Osteoblast (primary cell): ENCODE results near the gene KRTAP19-5. TPM values are rescaled to one million over a fixed set of nuclear protein-coding genes. Genes with fewer than 3 reads are reported as not detected.
"Not testable (repeated sequence)": the region's sequence is repeated elsewhere in the genome, so short reads cannot be mapped to it uniquely, and the experiment has no call there.

Experiments used
- DNase-seq: peaks from one replicate; pipeline ENCODE4 v3.0.0; 2011; ENCODE audit warnings: low spot score, mixed read lengths; ENCODE audit not compliant: insufficient read length; ENCODE audit errors: missing footprints
- H2AFZ ChIP-seq: 2 replicates; pipeline ENCODE4 v1.6.0; 2011; ENCODE audit warnings: mild to moderate bottlenecking, low read length
- H3K27ac ChIP-seq: 2 replicates; pipeline ENCODE4 v1.5.1; 2011; ENCODE audit warnings: mild to moderate bottlenecking, low read depth, low read length, moderate library complexity
- H3K27me3 ChIP-seq: 2 replicates; pipeline ENCODE4 v1.6.0; 2012; ENCODE audit warnings: mild to moderate bottlenecking, control low read depth, inconsistent platforms, low read length, moderate library complexity; ENCODE audit not compliant: insufficient read depth
- H3K36me3 ChIP-seq: 2 replicates; pipeline ENCODE4 v1.5.1; 2011; ENCODE audit warnings: mild to moderate bottlenecking, low read length, control low read depth, moderate library complexity; ENCODE audit not compliant: insufficient read depth
- H3K4me1 ChIP-seq: 2 replicates; pipeline ENCODE4 v1.5.1; 2011; ENCODE audit warnings: mild to moderate bottlenecking, low read length, control low read depth, moderate library complexity; ENCODE audit not compliant: insufficient read depth
- H3K4me2 ChIP-seq: 2 replicates; pipeline ENCODE4 v1.6.0; 2011; ENCODE audit warnings: mild to moderate bottlenecking, low read length; ENCODE audit not compliant: insufficient read depth
- H3K4me3 ChIP-seq: fragments of 200-600 bp; sonication (generic); 3 replicates; pipeline ENCODE4 v1.5.1; 2012; ENCODE audit warnings: mild to moderate bottlenecking, low read length, inconsistent platforms; ENCODE audit not compliant: insufficient read depth
- H3K79me2 ChIP-seq: 2 replicates; pipeline ENCODE4 v1.6.0; 2012; ENCODE audit warnings: mild to moderate bottlenecking, low read length, control low read depth, inconsistent platforms; ENCODE audit not compliant: insufficient read depth
- H3K9me3 ChIP-seq: 2 replicates; pipeline ENCODE4 v1.5.1; 2011; ENCODE audit warnings: low read depth, low read length, control low read depth
- H4K20me1 ChIP-seq: 2 replicates; pipeline ENCODE4 v1.6.0; 2012; ENCODE audit warnings: mild to moderate bottlenecking, low read length, control low read depth; ENCODE audit not compliant: insufficient read depth
- CTCF ChIP-seq: IDR thresholded peaks from 2 replicates; pipeline ENCODE4 v1.5.1; 2011; ENCODE audit warnings: mild to moderate bottlenecking, low read depth, low read length, moderate library complexity; ENCODE audit errors: extremely low read depth
- total RNA-seq: library from RNA; depleted of rRNA; stranded (reverse); fragments of >200 nt; gene quantifications from 2 replicates; pipeline ENCODE4 v1.2.3, GENCODE V29; 2012

KRTAP19-5 gene
- total RNA-seq = not detected in 2 replicates

GRCh38 chr21:30502041-30502440 is at the start of gene KRTAP19-5:
Gene KRTAP19-5, minus strand, starts transcription at chr21:30502141. Its CDS starts 51 bp downstream, at chr21:30502090.
- H3K27ac ChIP-seq = no peak within 1 kb of the TSS
- no peak within 1 kb of the TSS for H3K4me2 ChIP-seq
- no peak within 1 kb of the TSS for H2AFZ ChIP-seq
- H3K27me3 ChIP-seq = no peaks in the 10 kb centered on the region
- H3K36me3 ChIP-seq = no peaks in the 10 kb centered on the region
- H4K20me1 ChIP-seq = no peaks in the 10 kb centered on the region
- H3K4me1 ChIP-seq = no peaks in the 10 kb centered on the region
- peaks cover 4% of the 10 kb centered on the region for H3K9me3 ChIP-seq
- DNase-seq = no peak
- H3K79me2 ChIP-seq = no peaks in the 10 kb centered on the region
- H3K4me3 ChIP-seq = no peak within 1 kb of the TSS
- TF ChIP-seq CTCF = no peak

- no peak for DNase-seq
- Histone ChIP-seq H3K79me2 (no peaks in the 10 kb centered on the region), H3K27me3 (no peaks in the 10 kb centered on the region), H3K4me2 (no peak within 1 kb of the TSS), H2AFZ (no peak within 1 kb of the TSS), H3K27ac (no peak within 1 kb of the TSS), H3K4me3 (no peak within 1 kb of the TSS), H4K20me1 (no peaks in the 10 kb centered on the region), H3K9me3 (no peaks in the 10 kb centered on the region), H3K4me1 (no peaks in the 10 kb centered on the region), H3K36me3 (no peaks in the 10 kb centered on the region)
- no peak for TF ChIP-seq CTCF
These were observed 39.8 kb upstream of the KRTAP19-5 start, which contains the start of gene KRTAP19-6 for GRCh38 chr21:30541764-30542163. Gene KRTAP19-6, minus strand, starts transcription at chr21:30541864. Its CDS starts 31 bp downstream, at chr21:30541833.

GRCh38 chr21:30518876-30519275 is 16.9 kb upstream of the KRTAP19-5 start:
- no peaks in the 10 kb centered on the region for H3K27me3 ChIP-seq
- TF ChIP-seq CTCF = no peak
- no peaks in the 10 kb centered on the region for H3K4me1 ChIP-seq
- no peaks in the 10 kb centered on the region for H3K79me2 ChIP-seq
- H3K36me3 ChIP-seq = no peaks in the 10 kb centered on the region
- no peaks in the 10 kb centered on the region for H3K9me3 ChIP-seq
- H3K4me2 ChIP-seq = no peak overlapping the region
- no peak overlapping the region for H3K4me3 ChIP-seq
- H4K20me1 ChIP-seq = no peaks in the 10 kb centered on the region
- no peak for DNase-seq
- no peak overlapping the region for H3K27ac ChIP-seq
- H2AFZ ChIP-seq = no peak overlapping the region

GRCh38 chr21:30515681-30516080 is 13.7 kb upstream of the KRTAP19-5 start:
- Histone ChIP-seq H4K20me1 (no peaks in the 10 kb centered on the region), H3K4me2 (no peak overlapping the region), H3K4me3 (no peak overlapping the region), H3K27me3 (no peaks in the 10 kb centered on the region), H3K4me1 (no peaks in the 10 kb centered on the region), H3K9me3 (no peaks in the 10 kb centered on the region), H3K27ac (no peak overlapping the region), H2AFZ (no peak overlapping the region), H3K79me2 (no peaks in the 10 kb centered on the region), H3K36me3 (no peaks in the 10 kb centered on the region)
- no peak for TF ChIP-seq CTCF
- DNase-seq = no peak

GRCh38 chr21:30505621-30506205 is 3.8 kb upstream of the KRTAP19-5 start:
- H3K36me3 ChIP-seq, H3K9me3 ChIP-seq, H3K4me2 ChIP-seq, H3K27me3 ChIP-seq, H2AFZ ChIP-seq, H4K20me1 ChIP-seq, H3K4me3 ChIP-seq, H3K27ac ChIP-seq, DNase-seq, H3K4me1 ChIP-seq, H3K79me2 ChIP-seq: not testable (repeated sequence)
